HG02870 (cell line): ENCODE results near the gene MYL10.

Experiments used
- ATAC-seq: cut with Tn5 transposase; IDR thresholded peaks from one replicate; pipeline ENCODE4 v1.9.1; 2021; ENCODE audit warnings: mild to moderate bottlenecking, moderate library complexity; ENCODE audit not compliant: unreplicated experiment

MYL10 gene

DNA sequence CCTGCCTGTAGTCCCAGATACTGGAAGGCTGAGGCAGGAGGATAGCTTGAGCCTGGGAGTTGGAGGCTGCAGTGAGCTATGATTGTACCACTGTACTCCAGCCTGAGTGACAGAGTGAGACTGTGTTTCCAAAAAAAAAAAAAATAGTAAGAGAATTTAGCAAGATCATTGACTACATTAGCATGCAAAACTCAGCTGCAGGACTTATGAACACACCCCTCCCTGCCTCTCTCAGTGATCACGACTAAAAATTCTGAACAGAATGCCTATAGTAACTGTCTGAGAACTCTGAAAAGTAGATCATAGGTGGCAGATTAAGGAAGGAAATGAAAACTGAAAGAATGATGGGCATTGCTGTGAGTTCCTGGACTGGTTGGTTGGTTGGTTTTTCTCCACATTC lies 50.5 kb downstream of the MYL10 start:
- no peak for ATAC-seq

DNA sequence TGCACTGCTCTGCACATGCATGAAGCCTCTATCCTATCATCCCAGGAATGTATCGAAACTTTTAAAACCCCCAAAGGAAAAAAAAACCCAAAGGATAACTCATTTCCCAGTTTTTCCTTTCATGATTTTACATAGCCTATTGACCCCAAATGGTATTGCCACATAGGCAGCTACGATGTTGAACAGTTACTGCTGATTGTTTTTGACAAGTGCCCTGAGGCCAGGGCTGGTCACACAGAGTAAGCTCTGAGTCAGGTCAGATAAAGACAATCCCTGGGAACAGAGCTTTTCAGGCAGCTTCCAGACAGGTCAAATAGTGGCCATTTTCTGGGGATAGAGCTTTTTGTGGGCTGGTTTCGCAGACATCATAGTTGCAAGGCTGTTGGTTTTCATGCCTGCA lies 52.1 kb downstream of the MYL10 start:
- no peak for ATAC-seq

DNA sequence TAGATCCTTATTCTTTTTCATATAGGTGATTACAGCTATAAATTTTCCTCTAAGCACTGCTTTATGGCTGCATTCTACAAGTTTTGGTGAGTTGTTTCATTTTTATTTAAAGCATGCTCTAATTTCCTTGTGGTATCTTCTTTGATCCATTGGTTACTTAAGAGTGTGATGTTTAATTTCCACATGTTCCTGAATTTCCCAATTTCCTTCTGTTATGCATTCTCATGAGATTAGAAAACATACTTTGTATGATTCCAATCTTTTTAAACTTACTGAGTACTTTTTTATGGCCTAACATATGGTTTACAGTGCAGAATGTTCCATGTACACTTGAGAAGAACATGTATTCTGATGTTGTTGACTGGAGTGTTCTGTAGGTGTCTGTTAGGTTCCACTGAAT lies 53.4 kb downstream of the MYL10 start:
- no peak for ATAC-seq

DNA sequence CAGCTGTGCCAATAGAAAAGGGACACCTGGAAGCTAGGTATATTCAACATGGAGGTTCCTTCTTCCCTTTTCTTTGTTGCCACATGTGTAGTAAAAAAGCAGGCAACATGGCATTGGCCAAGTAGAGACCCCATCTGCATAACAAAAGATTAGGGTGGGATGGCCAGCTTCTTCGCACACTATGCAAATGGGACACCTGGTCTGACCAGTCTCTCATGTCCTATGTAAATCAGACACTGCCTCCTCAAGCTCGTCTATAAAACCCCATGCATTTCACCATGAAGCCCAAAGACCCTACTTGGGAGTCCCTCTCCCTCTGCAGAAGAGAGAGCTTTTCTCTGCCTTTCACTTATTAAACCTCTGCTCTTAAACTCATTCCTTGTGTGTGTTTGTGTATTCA lies 53.9 kb downstream of the MYL10 start:
- ATAC-seq, result no peak

DNA sequence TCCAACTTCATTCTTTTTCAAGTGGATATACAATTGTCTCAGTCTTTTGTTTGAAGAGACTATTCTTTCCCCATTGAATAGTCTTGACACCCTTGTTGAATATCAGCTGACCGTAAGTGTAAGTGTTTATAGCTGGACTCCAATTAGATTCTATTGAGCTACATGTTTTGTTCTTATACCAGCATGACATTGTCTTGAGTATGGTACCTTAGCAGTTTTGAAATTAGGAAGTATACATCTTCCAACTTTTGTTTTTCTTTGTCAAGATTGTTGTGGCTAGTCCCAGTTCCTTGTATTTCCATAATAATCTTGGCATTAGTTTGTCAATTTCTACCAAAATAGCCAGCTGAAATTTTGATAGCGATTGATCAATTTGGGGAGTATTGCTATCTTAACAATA lies 56.9 kb downstream of the MYL10 start:
- no peak for ATAC-seq

DNA sequence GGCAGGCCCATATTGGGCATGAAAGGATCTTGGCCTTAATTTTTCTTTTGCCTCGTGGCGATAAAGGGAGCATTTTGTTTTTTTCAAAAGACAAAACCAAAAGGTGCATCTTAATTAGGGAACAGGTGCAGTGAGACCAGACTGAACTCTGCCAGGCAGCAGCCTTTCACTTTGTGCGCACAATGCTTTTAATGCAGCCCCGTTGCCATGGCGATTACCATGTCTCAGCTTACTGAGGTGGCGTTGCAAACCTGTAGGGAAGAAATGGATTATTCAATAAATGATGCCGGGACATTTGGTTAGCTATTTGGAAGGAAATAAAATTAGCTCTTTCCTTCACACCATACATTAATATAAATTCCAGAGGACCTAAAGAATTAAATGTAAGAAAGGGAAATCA lies 61.9 kb downstream of the MYL10 start:
- no peak for ATAC-seq

DNA sequence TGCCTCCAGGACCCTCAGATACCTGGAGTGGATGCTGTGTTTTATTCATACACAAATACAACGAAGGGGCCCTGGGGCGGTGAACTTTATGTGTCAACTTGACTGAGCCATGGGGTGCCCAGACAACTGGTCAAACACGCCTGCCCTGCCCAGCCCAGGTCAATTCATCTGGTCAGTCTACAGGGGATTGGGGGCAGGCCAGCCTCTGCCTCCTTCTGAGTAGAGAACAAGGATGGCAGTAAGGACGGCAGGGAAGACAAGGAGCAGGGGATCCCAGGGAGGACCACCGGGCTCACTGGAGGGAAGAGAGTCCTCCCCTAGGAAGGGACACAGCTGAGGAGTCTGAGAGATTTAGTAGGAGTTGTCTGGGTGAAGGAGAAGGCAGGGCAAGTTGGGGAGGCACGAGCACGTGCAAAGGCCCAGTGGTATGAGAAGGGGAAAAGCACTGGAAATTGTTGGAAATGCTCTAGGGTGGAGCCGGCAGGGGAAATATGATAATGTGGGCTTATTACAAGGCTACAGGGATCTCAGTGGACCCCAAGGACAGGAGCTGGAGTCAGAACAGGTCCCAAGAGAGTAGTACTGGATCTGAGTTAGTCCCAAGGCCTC lies 63.4 kb downstream of the MYL10 start:
- no peak for ATAC-seq

DNA sequence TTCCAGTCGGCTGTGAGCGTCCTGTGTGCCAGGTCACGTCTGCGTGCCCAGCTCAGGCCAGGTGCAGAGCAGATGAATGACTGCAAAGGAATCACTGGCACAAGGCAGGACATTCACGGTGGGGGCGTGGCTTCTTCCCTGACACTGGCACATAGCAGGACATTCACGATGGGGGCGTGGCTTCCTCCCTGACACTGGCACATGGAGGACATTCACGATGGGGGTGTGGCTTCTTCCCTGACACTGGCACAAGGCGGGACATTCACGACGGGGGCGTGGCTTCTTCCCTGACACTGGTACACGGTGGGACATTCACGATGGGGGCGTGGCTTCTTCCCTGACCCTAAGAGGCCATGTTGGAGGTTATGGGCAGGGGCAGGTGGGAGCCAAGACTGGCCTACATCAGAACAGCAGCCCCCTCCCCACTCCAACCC lies 64.3 kb downstream of the MYL10 start:
- no peak for ATAC-seq

DNA sequence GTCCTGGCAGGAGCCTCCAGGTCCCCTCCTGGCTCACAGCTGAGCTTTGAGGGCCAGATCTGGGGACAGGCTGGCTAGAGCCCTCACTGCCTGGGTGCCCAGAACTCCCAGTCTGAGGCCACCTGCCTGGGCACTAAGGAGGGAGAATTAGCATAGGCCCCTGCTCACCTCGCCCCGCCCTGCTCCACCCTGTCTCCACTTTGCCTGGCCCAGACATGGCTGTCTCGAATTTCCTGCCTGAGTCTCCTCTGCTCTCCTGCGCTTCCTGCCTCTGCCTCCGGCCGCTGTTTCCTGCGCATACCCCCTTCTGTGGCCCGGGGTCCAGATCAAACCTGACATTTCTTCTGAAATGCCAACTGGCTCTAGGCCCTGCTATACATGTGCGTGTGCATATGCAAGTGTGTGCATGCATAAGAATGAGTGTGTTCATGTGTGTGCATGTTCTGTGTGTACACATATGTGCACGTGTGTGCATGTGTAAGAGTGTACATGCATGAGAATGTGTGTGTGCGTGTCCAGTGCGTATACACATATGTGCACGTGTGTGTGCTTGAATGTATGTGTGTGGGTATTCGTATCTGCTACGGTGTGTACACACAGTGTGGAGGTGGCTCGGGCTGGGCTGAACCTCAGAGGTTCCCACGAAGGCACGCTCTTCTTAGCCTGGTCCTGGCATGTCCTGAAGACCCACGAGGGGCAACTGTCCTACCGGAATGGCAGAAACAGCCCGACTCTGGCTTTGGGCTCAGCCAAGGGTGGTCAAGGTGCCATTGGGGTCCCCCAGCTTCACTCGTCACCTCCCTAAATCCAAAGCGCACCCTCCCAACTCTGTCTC lies 64.9 kb downstream of the MYL10 start:
- ATAC-seq, result no peak
